CD14-positive monocyte (primary cell): ENCODE results near the gene KDM6B. TPM values are rescaled to one million over a fixed set of nuclear protein-coding genes. Genes with fewer than 3 reads are reported as not detected.
"Not testable (repeated sequence)": the region's sequence is repeated elsewhere in the genome, so short reads cannot be mapped to it uniquely, and the experiment has no call there.

Experiments used
- DNase-seq, 3 donors: peaks; one replicate each; pipeline ENCODE4 v3.0.0-alpha.2; 2011 to 2022
- H2AFZ ChIP-seq: 2 replicates; pipeline ENCODE4 v1.6.0; 2012; ENCODE audit warnings: mild to moderate bottlenecking, low read depth, low read length, inconsistent platforms; ENCODE audit not compliant: insufficient read depth, poor library complexity, severe bottlenecking
- H3K27ac ChIP-seq, 2 donors: 1 replicate in 1 of 2; 2 replicates in 1 of 2; pipeline ENCODE4 v1.5.1; 2012 to 2013; ENCODE audit warnings: low read length in 2 of 2, control low read depth in 1 of 2, inconsistent platforms in 1 of 2, low read depth in 1 of 2, mild to moderate bottlenecking in 1 of 2
- H3K27me3 ChIP-seq, 2 donors: one replicate each; pipeline versions ENCODE4 v1.6.0 to v1.6.1; 2011 to 2013; ENCODE audit warnings: low read length in 2 of 2; ENCODE audit not compliant: control insufficient read depth in 2 of 2, insufficient read depth in 2 of 2
- H3K36me3 ChIP-seq, 2 donors: replicated peaks in 1 of 2; 1 replicate in 1 of 2; 2 replicates in 1 of 2; pipeline versions ENCODE4 v1.5.1 to v1.6.1; 2012 to 2013; ENCODE audit warnings: low read length in 2 of 2, control low read depth in 1 of 2, inconsistent platforms in 1 of 2, mild to moderate bottlenecking in 1 of 2; ENCODE audit not compliant: insufficient read depth in 2 of 2, control insufficient read depth in 1 of 2
- H3K4me1 ChIP-seq, 2 donors: 1 replicate in 1 of 2; 2 replicates in 1 of 2; pipeline versions ENCODE4 v1.5.1 to v1.6.1; 2012 to 2013; ENCODE audit warnings: low read length in 2 of 2, control low read depth in 1 of 2, inconsistent platforms in 1 of 2, mild to moderate bottlenecking in 1 of 2, moderate library complexity in 1 of 2; ENCODE audit not compliant: insufficient read depth in 2 of 2, control insufficient read depth in 1 of 2
- H3K4me2 ChIP-seq: replicated peaks from 2 replicates; pipeline ENCODE3; 2012; ENCODE audit warnings: low read length, moderate library complexity, mild to moderate bottlenecking; ENCODE audit not compliant: poor library complexity, severe bottlenecking; ENCODE audit errors: extremely low read depth
- H3K4me3 ChIP-seq, 3 experiments: fragments of 200-600 bp in 1 of 3; sonication (generic) in 1 of 3; replicated peaks in 1 of 3; 1 replicate in 2 of 3; 2 replicates in 1 of 3; pipeline ENCODE4 v1.5.1; 2011 to 2013; ENCODE audit warnings: low read length in 3 of 3, mild to moderate bottlenecking in 3 of 3, control low read depth in 2 of 3, low read depth in 2 of 3, inconsistent platforms in 1 of 3, moderate library complexity in 1 of 3
- H3K79me2 ChIP-seq: 2 replicates; pipeline ENCODE4 v1.6.0; 2012; ENCODE audit warnings: mild to moderate bottlenecking, control low read depth, inconsistent platforms, low read length, moderate library complexity; ENCODE audit not compliant: insufficient read depth
- H3K9ac ChIP-seq: 2 replicates; pipeline ENCODE4 v1.6.0; 2017; ENCODE audit warnings: low read length, mild to moderate bottlenecking; ENCODE audit not compliant: insufficient read depth, poor library complexity, severe bottlenecking
- H3K9me3 ChIP-seq, 2 donors: replicated peaks in 1 of 2; 1 replicate in 1 of 2; 2 replicates in 1 of 2; pipeline versions ENCODE4 v1.5.1 to v1.6.1; 2012 to 2013; ENCODE audit warnings: low read length in 2 of 2, control low read depth in 1 of 2; ENCODE audit not compliant: control insufficient read depth in 1 of 2, insufficient read depth in 1 of 2
- H4K20me1 ChIP-seq: 2 replicates; pipeline ENCODE4 v1.6.0; 2012; ENCODE audit warnings: mild to moderate bottlenecking, low read length, control low read depth, moderate library complexity; ENCODE audit not compliant: insufficient read depth
- H3K27ac Mint-ChIP-seq, 7 donors: one replicate each; pipeline ENCODE4 v1.8.0; 2020; ENCODE audit warnings: mild to moderate bottlenecking in 7 of 7, mixed read lengths in 7 of 7, moderate library complexity in 6 of 7, inconsistent platforms in 2 of 7
- H3K27me3 Mint-ChIP-seq, 3 donors: one replicate each; pipeline ENCODE4 v1.8.0; 2021 to 2022; ENCODE audit warnings: low read depth in 3 of 3, mild to moderate bottlenecking in 3 of 3, mixed read lengths in 3 of 3, moderate library complexity in 3 of 3, inconsistent platforms in 1 of 3
- H3K36me3 Mint-ChIP-seq, 2 donors: one replicate each; pipeline ENCODE4 v1.8.0; 2020; ENCODE audit warnings: mixed read lengths in 2 of 2, inconsistent platforms in 1 of 2, mild to moderate bottlenecking in 1 of 2
- H3K4me1 Mint-ChIP-seq: one replicate; pipeline ENCODE4 v1.8.0; 2020; ENCODE audit warnings: mild to moderate bottlenecking, mixed read lengths
- H3K4me3 Mint-ChIP-seq, 2 donors: one replicate each; pipeline ENCODE4 v1.8.0; 2020; ENCODE audit warnings: mild to moderate bottlenecking in 2 of 2, mixed read lengths in 2 of 2, moderate library complexity in 1 of 2
- H3K9me3 Mint-ChIP-seq, 7 donors: one replicate each; pipeline ENCODE4 v1.8.0; 2020 to 2022; ENCODE audit warnings: mixed read lengths in 7 of 7, mild to moderate bottlenecking in 6 of 7, moderate library complexity in 6 of 7, inconsistent platforms in 2 of 7
- WGBS: methylation state at CpG from one replicate; pipeline ENCODE4 v1.1.5; 2013; ENCODE audit warnings: missing lambda C conversion rate; ENCODE audit not compliant: insufficient coverage; 5-methylcytosine and 5-hydroxymethylcytosine counted together
- intact Hi-C, 2 donors: fragments of 100-400 bp; cut with micrococcal nuclease; formaldehyde crosslinking; loops; one replicate each; pipeline versions ENCODE4 v1.15.0 to v1.15.1; 2023
- polyA plus RNA-seq, 3 donors: library from polyadenylated mRNA; depleted of rRNA in 1 of 3; unstranded in 2 of 3; stranded (reverse) in 1 of 3; fragments of 300-500 nt in 2 of 3; fragments of >200 nt in 1 of 3; fragmentation: Illumina TruSeq in 2 of 3; gene quantifications; 1 replicate in 2 of 3; 2 replicates in 1 of 3; pipeline ENCODE4 v1.2.3, GENCODE V29; 2012 to 2021
- TF ChIP-seq, protein P1 (sequence below): fragments of 200-600 bp; IDR thresholded peaks from one replicate; pipeline ENCODE4 v1.8.0; 2022; ENCODE audit warnings: antibody characterized with exemption, mild to moderate bottlenecking

Gene KDM6B
- polyA plus RNA-seq, 3 donors: 0.37 to 25.5 (median 0.44) TPM

GRCh38 chr17:7809086-7809790, 24.8 kb upstream of the KDM6B start:
- H3K36me3 Mint-ChIP-seq: no peaks in the 10 kb centered on the region
- intact Hi-C loops: no loop called here
- peaks cover 13% of the 10 kb centered on the region for H3K4me1 Mint-ChIP-seq
- Histone ChIP-seq H2AFZ (no peak overlapping the region), H3K36me3 (no peaks in the 10 kb centered on the region), H3K9me3 (no peaks in the 10 kb centered on the region), H3K4me1 (peaks cover 10 to 19% of the 10 kb centered on the region in 2 donors), H3K27ac (no peak overlapping the region), H3K4me3 (no peak overlapping the region), H3K9ac (no peak overlapping the region), H3K4me2 (no peak overlapping the region), H3K79me2 (no peaks in the 10 kb centered on the region), H4K20me1 (no peaks in the 10 kb centered on the region), H3K27me3 (no peaks in the 10 kb centered on the region)
- H3K27me3 Mint-ChIP-seq: peaks cover 0 to 6% (median 3%) of the 10 kb centered on the region in 3 donors
- H3K27ac Mint-ChIP-seq: no peak overlapping the region
- WGBS: 87% methylated on average over 6 of the region's 11 CpGs
- TF ChIP-seq, protein P1, sequence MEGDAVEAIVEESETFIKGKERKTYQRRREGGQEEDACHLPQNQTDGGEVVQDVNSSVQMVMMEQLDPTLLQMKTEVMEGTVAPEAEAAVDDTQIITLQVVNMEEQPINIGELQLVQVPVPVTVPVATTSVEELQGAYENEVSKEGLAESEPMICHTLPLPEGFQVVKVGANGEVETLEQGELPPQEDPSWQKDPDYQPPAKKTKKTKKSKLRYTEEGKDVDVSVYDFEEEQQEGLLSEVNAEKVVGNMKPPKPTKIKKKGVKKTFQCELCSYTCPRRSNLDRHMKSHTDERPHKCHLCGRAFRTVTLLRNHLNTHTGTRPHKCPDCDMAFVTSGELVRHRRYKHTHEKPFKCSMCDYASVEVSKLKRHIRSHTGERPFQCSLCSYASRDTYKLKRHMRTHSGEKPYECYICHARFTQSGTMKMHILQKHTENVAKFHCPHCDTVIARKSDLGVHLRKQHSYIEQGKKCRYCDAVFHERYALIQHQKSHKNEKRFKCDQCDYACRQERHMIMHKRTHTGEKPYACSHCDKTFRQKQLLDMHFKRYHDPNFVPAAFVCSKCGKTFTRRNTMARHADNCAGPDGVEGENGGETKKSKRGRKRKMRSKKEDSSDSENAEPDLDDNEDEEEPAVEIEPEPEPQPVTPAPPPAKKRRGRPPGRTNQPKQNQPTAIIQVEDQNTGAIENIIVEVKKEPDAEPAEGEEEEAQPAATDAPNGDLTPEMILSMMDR: no peak
- H3K9me3 Mint-ChIP-seq: no peaks in the 10 kb centered on the region
- no peak overlapping the region for H3K4me3 Mint-ChIP-seq
- no peak for DNase-seq

- H3K4me2 ChIP-seq, H4K20me1 ChIP-seq, H2AFZ ChIP-seq, H3K36me3 ChIP-seq, H3K36me3 Mint-ChIP-seq, intact Hi-C loops, H3K9me3 Mint-ChIP-seq, H3K27me3 ChIP-seq, H3K27ac ChIP-seq, H3K79me2 ChIP-seq, H3K27me3 Mint-ChIP-seq, H3K4me3 ChIP-seq, H3K9me3 ChIP-seq, DNase-seq, H3K9ac ChIP-seq, H3K4me3 Mint-ChIP-seq, H3K27ac Mint-ChIP-seq: not testable (repeated sequence)
- H3K4me1 Mint-ChIP-seq: peaks cover 13% of the 10 kb centered on the region
- 70% methylated on average over 5 of the region's 9 CpGs for WGBS
- peaks cover 10 to 19% of the 10 kb centered on the region in 2 donors for H3K4me1 ChIP-seq
Observed at GRCh38 chr17:7809791-7810343, 24.1 kb upstream of the KDM6B start.
